Erythroblast (primary cell): ENCODE measurements around the gene SHANK3.

Experiments
- DNase-seq, 2 experiments: peaks; one replicate each; lab custom pipeline; 2025; lab: John Stamatoyannopoulos, UW
- GATA1 ChIP-seq: IDR thresholded peaks from 2 replicates; pipeline ENCODE4 v1.6.1; 2011; ENCODE audit warnings: low read depth, mild to moderate bottlenecking, control low read depth, low read length, moderate library complexity
- POLR2A ChIP-seq: IDR thresholded peaks from 2 replicates; pipeline ENCODE4 v1.6.1; 2011; ENCODE audit warnings: mild to moderate bottlenecking, low read length

The SHANK3 gene

GRCh38 chr22:50672471-50673230 lies at the start of gene SHANK3:
TSS of gene SHANK3 (plus strand) at chr22:50672823.
- no peak for DNase-seq
- TF ChIP-seq GATA1 = no peak
- TF ChIP-seq POLR2A = no peak

- DNase-seq = no peak
These were observed 48.1 kb upstream of the SHANK3 start for GRCh38 chr22:50624347-50625130.

GRCh38 chr22:50625131-50625567 lies 47.5 kb upstream of the SHANK3 start:
- no peak for DNase-seq

More at GRCh38 chr22:50624347-50625130, 48.1 kb upstream of the SHANK3 start:
- no peak for TF ChIP-seq GATA1
- TF ChIP-seq POLR2A = no peak

GRCh38 chr22:50625568-50626313 lies 46.9 kb upstream of the SHANK3 start:
- DNase-seq = peak in 1 of 2 experiments; percentile 17
- TF ChIP-seq GATA1 = no peak
- no peak for TF ChIP-seq POLR2A

More at GRCh38 chr22:50625131-50625567, 47.5 kb upstream of the SHANK3 start:
- TF ChIP-seq GATA1 (no peak), POLR2A (no peak)

GRCh38 chr22:50626314-50626849 lies 46.2 kb upstream of the SHANK3 start:
- no peak for DNase-seq
- TF ChIP-seq GATA1 (no peak), POLR2A (no peak)

GRCh38 chr22:50626850-50627641 lies 45.6 kb upstream of the SHANK3 start:
- TF ChIP-seq GATA1 (no peak), POLR2A (no peak)
- DNase-seq = no peak

- no peak for TF ChIP-seq GATA1
- no peak for TF ChIP-seq POLR2A
- peak; percentile 86 to 91 for DNase-seq
These were observed 44.7 kb upstream of the SHANK3 start, which contains the start of gene ARSA for GRCh38 chr22:50627642-50628542. TSS of gene ARSA (minus strand) at chr22:50628152. CDS start at chr22:50627779, 373 bp downstream.

GRCh38 chr22:50628543-50629134 lies 44.0 kb upstream of the SHANK3 start:
- no peak for TF ChIP-seq POLR2A
- TF ChIP-seq GATA1 = no peak
- DNase-seq = no peak

GRCh38 chr22:50630376-50630775 lies 42.2 kb upstream of the SHANK3 start:
- TF ChIP-seq GATA1 = no peak
- no peak for DNase-seq

- TF ChIP-seq POLR2A (no peak), GATA1 (no peak)
- no peak for DNase-seq
These were observed 39.5 kb upstream of the SHANK3 start for GRCh38 chr22:50633086-50633485.

- TF ChIP-seq POLR2A (no peak), GATA1 (no peak)
- DNase-seq = no peak
These were observed 38.9 kb upstream of the SHANK3 start for GRCh38 chr22:50633771-50634170.
